Prostate gland (tissue), 2 donors: Measurements from ENCODE around the gene HBA2. TPM values are rescaled to one million over a fixed set of nuclear protein-coding genes. Genes with fewer than 3 reads are reported as not detected.
"Not testable (repeated sequence)": the region's sequence is repeated elsewhere in the genome, so short reads cannot be mapped to it uniquely, and the experiment has no call there.

ENCODE experiments used
- DNase-seq: peaks from one replicate; pipeline ENCODE4 v3.0.0-alpha.2; 2019; ENCODE audit warnings: low spot score
- H3K27ac ChIP-seq, 2 donors: fragments of 200-600 bp; sonication (generic); 2 replicates each; pipeline ENCODE4 v1.5.1; 2017 to 2019
- H3K27me3 ChIP-seq: fragments of 200-600 bp; sonication (generic); replicated peaks from 2 replicates; pipeline ENCODE4 v1.5.1; 2019; ENCODE audit not compliant: insufficient read depth
- H3K36me3 ChIP-seq, 2 donors: fragments of 200-600 bp; sonication (generic); 1 replicate in 1 of 2; 2 replicates in 1 of 2; pipeline versions ENCODE4 v1.5.1 to v1.8.1; 2017 to 2019
- H3K4me1 ChIP-seq: fragments of 200-600 bp; sonication (generic); replicated peaks from 2 replicates; pipeline ENCODE4 v1.5.1; 2019
- H3K4me3 ChIP-seq, 2 donors: fragments of 200-600 bp; sonication (generic); 2 replicates each; pipeline ENCODE4 v1.5.1; 2017 to 2019
- H3K9me3 ChIP-seq: fragments of 200-600 bp; sonication (generic); 2 replicates; pipeline ENCODE4 v1.5.1; 2017
- CTCF ChIP-seq, 4 experiments: fragments of 200-600 bp in 2 of 4; fragments of 450-650 bp in 2 of 4; sonication (generic) in 2 of 4; IDR thresholded peaks; 1 replicate in 3 of 4; 2 replicates in 1 of 4; pipeline ENCODE4 v1.5.1; 2016 to 2019; ENCODE audit warnings: antibody characterized with exemption in 4 of 4, mild to moderate bottlenecking in 2 of 4, moderate library complexity in 2 of 4
- POLR2A ChIP-seq: fragments of 450-650 bp; IDR thresholded peaks from one replicate; pipeline ENCODE4 v1.6.1; 2016; ENCODE audit warnings: antibody characterized with exemption, mild to moderate bottlenecking
- POLR2AphosphoS5 ChIP-seq: sonication (generic); formaldehyde crosslinking; IDR thresholded peaks from one replicate; pipeline ENCODE4 v1.6.1; 2017; ENCODE audit warnings: antibody characterized with exemption
- WGBS: methylation state at CpG from one replicate; pipeline ENCODE4 v1.1.5; 2018; 5-methylcytosine and 5-hydroxymethylcytosine counted together
- intact Hi-C: fragments of 100-400 bp; cut with DNase I; formaldehyde crosslinking; loops from one replicate; pipeline ENCODE4 v1.14.2; 2022
- total RNA-seq, 2 donors: library from RNA; depleted of rRNA; stranded (reverse); fragments of >200 nt; gene quantifications; one replicate each; pipeline ENCODE4 v1.1.0, GENCODE V29; 2016

Gene HBA2
- total RNA-seq, 2 donors from 2014 or later = 7.4 to 15.5 TPM

GRCh38 chr16:168424-168823, 4.3 kb upstream of the HBA2 start:
- Histone ChIP-seq H3K27ac (no peak overlapping the region), H3K36me3 (no peaks in the 10 kb centered on the region), H3K4me1 (peaks cover 13% of the 10 kb centered on the region), H3K27me3 (peaks cover 30% of the 10 kb centered on the region), H3K9me3 (no peaks in the 10 kb centered on the region), H3K4me3 (no peak overlapping the region)
- WGBS = 60% methylated on average over 6 of the region's 6 CpGs
- no peak for DNase-seq
- intact Hi-C loops = no loop called here
- TF ChIP-seq POLR2A = no peak
- TF ChIP-seq CTCF (IDR thresholded peaks at IDR 0.05) = no peak
- no peak for TF ChIP-seq POLR2AphosphoS5

- DNase-seq = no peak
- peaks cover 13% of the 10 kb centered on the region for H3K4me1 ChIP-seq
- 29% methylated on average over 3 of the region's 3 CpGs for WGBS
- no peak overlapping the region for H3K27ac ChIP-seq
- H3K36me3 ChIP-seq = no peaks in the 10 kb centered on the region
- intact Hi-C loops = no loop called here
- no peak for TF ChIP-seq CTCF (IDR thresholded peaks at IDR 0.05)
- TF ChIP-seq POLR2AphosphoS5 = no peak
- TF ChIP-seq POLR2A = no peak
- H3K27me3 ChIP-seq = peaks cover 30% of the 10 kb centered on the region
- no peak overlapping the region for H3K4me3 ChIP-seq
- no peaks in the 10 kb centered on the region for H3K9me3 ChIP-seq
Observed at GRCh38 chr16:169014-169413, 3.7 kb upstream of the HBA2 start.

DNA sequence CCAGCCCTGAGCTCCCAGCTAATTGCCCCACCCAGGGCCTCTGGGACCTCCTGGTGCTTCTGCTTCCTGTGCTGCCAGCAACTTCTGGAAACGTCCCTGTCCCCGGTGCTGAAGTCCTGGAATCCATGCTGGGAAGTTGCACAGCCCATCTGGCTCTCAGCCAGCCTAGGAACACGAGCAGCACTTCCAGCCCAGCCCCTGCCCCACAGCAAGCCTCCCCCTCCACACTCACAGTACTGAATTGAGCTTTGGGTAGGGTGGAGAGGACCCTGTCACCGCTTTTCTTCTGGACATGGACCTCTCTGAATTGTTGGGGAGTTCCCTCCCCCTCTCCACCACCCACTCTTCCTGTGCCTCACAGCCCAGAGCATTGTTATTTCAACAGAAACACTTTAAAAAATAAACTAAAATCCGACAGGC, 2.6 kb upstream of the HBA2 start:
- intact Hi-C loops, H3K4me3 ChIP-seq, H3K9me3 ChIP-seq, H3K36me3 ChIP-seq, DNase-seq, H3K27ac ChIP-seq: not testable (repeated sequence)
- Histone ChIP-seq H3K27me3 (peaks cover 34% of the 10 kb centered on the region), H3K4me1 (peaks cover 13% of the 10 kb centered on the region)
- 2% methylated on average over 5 of the region's 5 CpGs for WGBS

- no peak for TF ChIP-seq POLR2AphosphoS5
- TF ChIP-seq CTCF (IDR thresholded peaks at IDR 0.05) = no peak
- TF ChIP-seq POLR2A = no peak
- no peaks in the 10 kb centered on the region for H3K36me3 ChIP-seq
- peaks cover 7% of the 10 kb centered on the region for H3K4me1 ChIP-seq
- WGBS = 89% methylated on average over 1 of the region's 1 CpG
- no peak overlapping the region for H3K27ac ChIP-seq
- no peak overlapping the region for H3K4me3 ChIP-seq
- DNase-seq = no peak
- H3K9me3 ChIP-seq = no peaks in the 10 kb centered on the region
- H3K27me3 ChIP-seq = peaks cover 29% of the 10 kb centered on the region
- intact Hi-C loops = no loop called here
Observed at GRCh38 chr16:170788-171187, 1.9 kb upstream of the HBA2 start.

DNA sequence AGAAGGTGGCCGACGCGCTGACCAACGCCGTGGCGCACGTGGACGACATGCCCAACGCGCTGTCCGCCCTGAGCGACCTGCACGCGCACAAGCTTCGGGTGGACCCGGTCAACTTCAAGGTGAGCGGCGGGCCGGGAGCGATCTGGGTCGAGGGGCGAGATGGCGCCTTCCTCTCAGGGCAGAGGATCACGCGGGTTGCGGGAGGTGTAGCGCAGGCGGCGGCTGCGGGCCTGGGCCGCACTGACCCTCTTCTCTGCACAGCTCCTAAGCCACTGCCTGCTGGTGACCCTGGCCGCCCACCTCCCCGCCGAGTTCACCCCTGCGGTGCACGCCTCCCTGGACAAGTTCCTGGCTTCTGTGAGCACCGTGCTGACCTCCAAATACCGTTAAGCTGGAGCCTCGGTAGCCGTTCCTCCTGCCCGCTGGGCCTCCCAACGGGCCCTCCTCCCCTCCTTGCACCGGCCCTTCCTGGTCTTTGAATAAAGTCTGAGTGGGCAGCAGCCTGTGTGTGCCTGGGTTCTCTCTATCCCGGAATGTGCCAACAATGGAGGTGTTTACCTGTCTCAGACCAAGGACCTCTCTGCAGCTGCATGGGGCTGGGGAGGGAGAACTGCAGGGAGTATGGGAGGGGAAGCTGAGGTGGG, 657 bp downstream of the HBA2 start:
- intact Hi-C loops, H3K4me3 ChIP-seq, H3K4me1 ChIP-seq, H3K9me3 ChIP-seq, H3K36me3 ChIP-seq, H3K27ac ChIP-seq, DNase-seq: not testable (repeated sequence)
- peaks cover 20% of the 10 kb centered on the region for H3K27me3 ChIP-seq
- 3% methylated on average over 12 of the region's 44 CpGs for WGBS

DNA sequence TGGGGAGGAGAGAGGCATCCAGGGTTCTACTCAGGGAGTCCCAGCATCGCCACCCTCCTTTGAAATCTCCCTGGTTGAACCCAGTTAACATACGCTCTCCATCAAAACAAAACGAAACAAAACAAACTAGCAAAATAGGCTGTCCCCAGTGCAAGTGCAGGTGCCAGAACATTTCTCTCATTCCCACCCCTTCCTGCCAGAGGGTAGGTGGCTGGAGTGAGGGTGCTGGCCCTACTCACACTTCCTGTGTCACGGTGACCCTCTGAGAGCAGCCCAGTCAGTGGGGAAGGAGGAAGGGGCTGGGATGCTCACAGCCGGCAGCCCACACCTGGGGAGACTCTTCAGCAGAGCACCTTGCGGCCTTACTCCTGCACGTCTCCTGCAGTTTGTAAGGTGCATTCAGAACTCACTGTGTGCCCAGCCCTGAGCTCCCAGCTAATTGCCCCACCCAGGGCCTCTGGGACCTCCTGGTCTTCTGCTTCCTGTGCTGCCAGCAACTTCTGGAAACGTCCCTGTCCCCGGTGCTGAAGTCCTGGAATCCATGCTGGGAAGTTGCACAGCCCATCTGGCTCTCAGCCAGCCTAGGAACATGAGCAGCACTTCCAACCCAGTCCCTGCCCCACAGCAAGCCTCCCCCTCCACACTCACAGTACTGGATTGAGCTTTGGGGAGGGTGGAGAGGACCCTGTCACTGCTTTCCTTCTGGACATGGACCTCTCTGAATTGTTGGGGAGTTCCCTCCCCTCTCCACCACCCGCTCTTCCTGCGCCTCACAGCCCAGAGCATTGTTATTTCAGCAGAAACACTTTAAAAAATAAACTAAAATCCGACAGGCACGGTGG, 1.5 kb downstream of the HBA2 start:
- H3K36me3 ChIP-seq, H3K27ac ChIP-seq, DNase-seq, intact Hi-C loops, H3K4me1 ChIP-seq, H3K4me3 ChIP-seq, H3K9me3 ChIP-seq: not testable (repeated sequence)
- peaks cover 15% of the 10 kb centered on the region for H3K27me3 ChIP-seq
- WGBS = 9% methylated on average over 6 of the region's 13 CpGs
